Effector memory CD4-positive, alpha-beta T cell (primary cell): Measurements from ENCODE around the gene TGM2.
"Not testable (repeated sequence)": the region's sequence is repeated elsewhere in the genome, so short reads cannot be mapped to it uniquely, and the experiment has no call there.

Experiments
- DNase-seq, 3 donors: peaks; one replicate each; pipeline ENCODE4 v3.0.0-alpha.2; 2020
- H3K27ac ChIP-seq: 2 replicates; pipeline ENCODE4 v1.7.0; 2013; ENCODE audit warnings: mild to moderate bottlenecking, low read length, moderate library complexity; ENCODE audit not compliant: insufficient read depth, poor library complexity, severe bottlenecking
- H3K27me3 ChIP-seq: replicated peaks from 2 replicates; pipeline ENCODE4 v1.7.0; 2013; ENCODE audit warnings: mild to moderate bottlenecking, low read length; ENCODE audit not compliant: insufficient read depth, control insufficient read depth, poor library complexity, severe bottlenecking
- H3K36me3 ChIP-seq: 2 replicates; pipeline ENCODE4 v1.7.0; 2013; ENCODE audit warnings: mild to moderate bottlenecking, low read length, moderate library complexity; ENCODE audit not compliant: control insufficient read depth, insufficient read depth
- H3K4me1 ChIP-seq: 2 replicates; pipeline ENCODE4 v1.7.0; 2013; ENCODE audit warnings: low read length, mild to moderate bottlenecking; ENCODE audit not compliant: control insufficient read depth, insufficient read depth, poor library complexity, severe bottlenecking
- H3K4me3 ChIP-seq: 2 replicates; pipeline ENCODE4 v1.7.0; 2013; ENCODE audit warnings: low read length, low read depth, mild to moderate bottlenecking; ENCODE audit not compliant: insufficient read depth, poor library complexity, severe bottlenecking
- H3K9me3 ChIP-seq: 2 replicates; pipeline ENCODE4 v1.7.0; 2013; ENCODE audit warnings: mild to moderate bottlenecking, low read length, moderate library complexity; ENCODE audit not compliant: control insufficient read depth

Gene TGM2

GRCh38 chr20:38109591-38110524, 55.2 kb downstream of the TGM2 start:
- Histone ChIP-seq H3K4me1 (no peaks in the 10 kb centered on the region), H3K4me3 (no peak overlapping the region), H3K36me3 (no peaks in the 10 kb centered on the region), H3K27me3 (no peaks in the 10 kb centered on the region), H3K27ac (no peak overlapping the region), H3K9me3 (no peaks in the 10 kb centered on the region)
- DNase-seq, result no peak

- no peak overlapping the region for H3K4me3 ChIP-seq
- no peaks in the 10 kb centered on the region for H3K9me3 ChIP-seq
- H3K4me1 ChIP-seq, result no peaks in the 10 kb centered on the region
- no peaks in the 10 kb centered on the region for H3K27me3 ChIP-seq
- no peak overlapping the region for H3K27ac ChIP-seq
- no peaks in the 10 kb centered on the region for H3K36me3 ChIP-seq
- DNase-seq, result no peak
Measured at GRCh38 chr20:38108986-38109541, 56.0 kb downstream of the TGM2 start.

GRCh38 chr20:38108438-38108985, 56.6 kb downstream of the TGM2 start:
- Histone ChIP-seq H3K27me3 (no peaks in the 10 kb centered on the region), H3K9me3 (no peaks in the 10 kb centered on the region), H3K36me3 (no peaks in the 10 kb centered on the region), H3K27ac (no peak overlapping the region), H3K4me3 (no peak overlapping the region), H3K4me1 (no peaks in the 10 kb centered on the region)
- DNase-seq, result no peak

GRCh38 chr20:38107916-38108315, 57.2 kb downstream of the TGM2 start:
- H3K4me3 ChIP-seq, H3K4me1 ChIP-seq, H3K27me3 ChIP-seq, H3K27ac ChIP-seq, DNase-seq, H3K9me3 ChIP-seq, H3K36me3 ChIP-seq: not testable (repeated sequence)

- H3K27ac ChIP-seq, H3K4me1 ChIP-seq, H3K27me3 ChIP-seq, DNase-seq, H3K36me3 ChIP-seq, H3K4me3 ChIP-seq, H3K9me3 ChIP-seq: not testable (repeated sequence)
Measured at GRCh38 chr20:38107386-38107785, 57.7 kb downstream of the TGM2 start.

- Histone ChIP-seq H3K4me1 (no peaks in the 10 kb centered on the region), H3K27ac (no peak overlapping the region), H3K9me3 (no peaks in the 10 kb centered on the region), H3K36me3 (no peaks in the 10 kb centered on the region), H3K4me3 (no peak overlapping the region), H3K27me3 (no peaks in the 10 kb centered on the region)
- DNase-seq, result no peak
Measured at GRCh38 chr20:38106461-38106860, 58.6 kb downstream of the TGM2 start.

GRCh38 chr20:38104285-38104684, 60.8 kb downstream of the TGM2 start:
- Histone ChIP-seq H3K4me3 (no peak overlapping the region), H3K27ac (no peak overlapping the region), H3K36me3 (no peaks in the 10 kb centered on the region), H3K4me1 (no peaks in the 10 kb centered on the region), H3K27me3 (no peaks in the 10 kb centered on the region), H3K9me3 (no peaks in the 10 kb centered on the region)
- no peak for DNase-seq

GRCh38 chr20:38102206-38102605, 62.9 kb downstream of the TGM2 start:
- H3K4me3 ChIP-seq, H3K9me3 ChIP-seq, H3K36me3 ChIP-seq, DNase-seq, H3K4me1 ChIP-seq, H3K27me3 ChIP-seq, H3K27ac ChIP-seq: not testable (repeated sequence)

GRCh38 chr20:38098952-38099351, 66.1 kb downstream of the TGM2 start:
- H3K36me3 ChIP-seq, result no peaks in the 10 kb centered on the region
- H3K4me1 ChIP-seq, result no peaks in the 10 kb centered on the region
- DNase-seq, result no peak
- no peak overlapping the region for H3K27ac ChIP-seq
- H3K4me3 ChIP-seq, result no peak overlapping the region
- no peaks in the 10 kb centered on the region for H3K27me3 ChIP-seq
- no peaks in the 10 kb centered on the region for H3K9me3 ChIP-seq

- Histone ChIP-seq H3K36me3 (peaks cover 6% of the 10 kb centered on the region), H3K27me3 (no peaks in the 10 kb centered on the region), H3K4me3 (no peak overlapping the region), H3K4me1 (no peaks in the 10 kb centered on the region), H3K27ac (no peak overlapping the region), H3K9me3 (no peaks in the 10 kb centered on the region)
- no peak for DNase-seq
Measured at GRCh38 chr20:38095017-38095686, 69.9 kb downstream of the TGM2 start.
